Heart left ventricle (tissue), 11 donors: ENCODE results near the gene TAC3. TPM values are rescaled to one million over a fixed set of nuclear protein-coding genes. Genes with fewer than 3 reads are reported as not detected.

Experiments
- polyA plus RNA-seq, 2 donors: library from polyadenylated mRNA; stranded (reverse); fragments of 200-250 nt; gene quantifications; one replicate each; pipeline ENCODE4 v1.2.3, GENCODE V29; 2013
- total RNA-seq, 9 donors: library from RNA; depleted of rRNA in 2 of 9; stranded (reverse); fragments of >200 nt in 2 of 9; fragmentation: NEBNext Ultra II Directional in 3 of 9; extraction: Animal tissue kit (Norgen Biotek cat#: 25700) in 3 of 9; gene quantifications; one replicate each; pipeline versions ENCODE4 v1.1.0 to v1.2.4, GENCODE V29; 2016 to 2023
- donor health status: ischemic (EF 13 %, LVEDD 7.1; RV severe dilation, severe dysfunction).
- donor health status: healthy with polysubstance abuse.
- donor health status: DM: no; HTN: yes; CAD: no.
- donor health status: DM: no; HTN: no; CAD: no.
- donor health status: ischemic (EF 25% LVEDD 5.7; RV mildly dilated, moderate dysfunction).
- donor health status: healthy.
- donor health status: DM: yes; HTN: yes; CAD: no.
- donor health status: PGD.
- donor health status: nonischemic (EF 23%, LVEDD 6.1; RV moderate dilation, normal function).

TAC3 gene
- total and polyA plus RNA-seq, 11 donors = not detected

Other genes starting within 250 kb of the TAC3 start
- gene SDR9C7, start 82.1 kb downstream of the TAC3 start, total RNA-seq = under 1 TPM in 3 of 9 donors, not detected in 6; 0.12 to 0.27 (median 0.20) TPM
- not detected for gene SDR9C7, start 82.1 kb downstream of the TAC3 start, polyA plus RNA-seq
- under 1 TPM in 7 of 9 donors, not detected in 2; 0.08 to 0.54 (median 0.16) TPM for gene RDH16, start 58.9 kb downstream of the TAC3 start, total RNA-seq
- under 1 TPM; 0.06 to 0.27 TPM for gene RDH16, start 58.9 kb downstream of the TAC3 start, polyA plus RNA-seq
- gene ZBTB39, start 10.0 kb downstream of the TAC3 start, total RNA-seq = 1 to 10 TPM; 2.7 to 4.5 (median 3.6) TPM
- gene ZBTB39, start 10.0 kb downstream of the TAC3 start, polyA plus RNA-seq = 1 to 10 TPM; 1.5 to 2.6 TPM
- gene MYO1A, start 33.6 kb upstream of the TAC3 start, total RNA-seq = under 1 TPM in 3 of 9 donors, not detected in 6; 0.06 to 0.77 (median 0.45) TPM
- gene MYO1A, start 33.6 kb upstream of the TAC3 start, polyA plus RNA-seq = under 1 TPM in 1 of 2 donors, not detected in 1; 0.19 TPM
- 10 to 100 TPM in 1 of 9 donors, 1 to 10 TPM in 8; 1.7 to 12.0 (median 3.6) TPM for gene NEMP1, start 62.3 kb upstream of the TAC3 start, total RNA-seq
- 1 to 10 TPM; 1.4 to 2.2 TPM for gene NEMP1, start 62.3 kb upstream of the TAC3 start, polyA plus RNA-seq
- gene NAB2, start 72.6 kb upstream of the TAC3 start, total RNA-seq = 10 to 100 TPM in 8 of 9 donors, 1 to 10 TPM in 1; 8.7 to 20.3 (median 11.8) TPM
- 10 to 100 TPM; 10.7 to 30.1 TPM for gene NAB2, start 72.6 kb upstream of the TAC3 start, polyA plus RNA-seq
- gene STAT6, start 94.8 kb upstream of the TAC3 start, total RNA-seq = 10 to 100 TPM; 31.6 to 87.7 (median 37.6) TPM
- gene STAT6, start 94.8 kb upstream of the TAC3 start, polyA plus RNA-seq = 10 to 100 TPM; 39.6 to 41.0 TPM
- 100 to 1,000 TPM in 4 of 9 donors, 10 to 100 TPM in 5; 51.5 to 316 (median 71.1) TPM for gene LRP1, start 112.0 kb upstream of the TAC3 start, total RNA-seq
- 10 to 100 TPM; 23.0 to 31.5 TPM for gene LRP1, start 112.0 kb upstream of the TAC3 start, polyA plus RNA-seq
- gene LRP1-AS, start 131.1 kb upstream of the TAC3 start, total RNA-seq = not detected
- not detected for gene LRP1-AS, start 131.1 kb upstream of the TAC3 start, polyA plus RNA-seq
- 1 to 10 TPM; 1.9 to 8.0 (median 3.2) TPM for gene NXPH4, start 200.3 kb upstream of the TAC3 start, total RNA-seq
- gene NXPH4, start 200.3 kb upstream of the TAC3 start, polyA plus RNA-seq = 1 to 10 TPM; 1.3 to 2.3 TPM
- gene SHMT2, start 213.2 kb upstream of the TAC3 start, total RNA-seq = 10 to 100 TPM; 26.2 to 46.7 (median 35.5) TPM
- 10 to 100 TPM; 15.9 to 76.5 TPM for gene SHMT2, start 213.2 kb upstream of the TAC3 start, polyA plus RNA-seq
- 1 to 10 TPM in 3 of 9 donors, under 1 TPM in 5, not detected in 1; 0.47 to 5.7 (median 0.92) TPM for gene STAC3, start 234.7 kb upstream of the TAC3 start, total RNA-seq
- under 1 TPM; 0.61 to 0.67 TPM for gene STAC3, start 234.7 kb upstream of the TAC3 start, polyA plus RNA-seq